Smooth muscle cell (in vitro differentiated cells): ENCODE measurements around the gene RRM2. TPM values are rescaled to one million over a fixed set of nuclear protein-coding genes. Genes with fewer than 3 reads are reported as not detected.

Experiments
- DNase-seq: peaks from one replicate; lab custom pipeline; 2025; ENCODE audit not compliant: unreplicated experiment; lab: John Stamatoyannopoulos, UW
- H2AFZ ChIP-seq: fragments of 200-600 bp; sonication (generic); 2 replicates; pipeline ENCODE4 v1.6.0; 2016; ENCODE audit warnings: antibody characterized with exemption, low read depth, mild to moderate bottlenecking
- H3F3A ChIP-seq: fragments of 200-600 bp; sonication (generic); 2 replicates; pipeline ENCODE4 v1.6.0; 2017; ENCODE audit warnings: antibody characterized with exemption, low read depth
- H3K27ac ChIP-seq: fragments of 200-600 bp; sonication (generic); 2 replicates; pipeline ENCODE4 v1.5.1; 2016; ENCODE audit warnings: low read depth, mild to moderate bottlenecking
- H3K27me3 ChIP-seq: fragments of 200-600 bp; sonication (generic); 2 replicates; pipeline ENCODE4 v1.6.1; 2016; ENCODE audit warnings: low read depth, mild to moderate bottlenecking
- H3K36me3 ChIP-seq: fragments of 200-600 bp; sonication (generic); 2 replicates; pipeline ENCODE4 v1.5.1; 2016; ENCODE audit warnings: low read depth
- H3K4me1 ChIP-seq: fragments of 200-600 bp; sonication (generic); 2 replicates; pipeline ENCODE4 v1.5.1; 2016; ENCODE audit warnings: low read depth
- H3K4me2 ChIP-seq: fragments of 200-600 bp; sonication (generic); 2 replicates; pipeline ENCODE4 v1.6.0; 2016; ENCODE audit warnings: mild to moderate bottlenecking
- H3K4me3 ChIP-seq: fragments of 200-600 bp; sonication (generic); 2 replicates; pipeline ENCODE4 v1.5.1; 2016; ENCODE audit warnings: mild to moderate bottlenecking
- H3K79me2 ChIP-seq: fragments of 200-600 bp; sonication (generic); 2 replicates; pipeline ENCODE4 v1.6.0; 2016; ENCODE audit warnings: low read depth, mild to moderate bottlenecking
- H3K9ac ChIP-seq: fragments of 200-600 bp; sonication (generic); 2 replicates; pipeline ENCODE4 v1.6.0; 2016; ENCODE audit warnings: low read depth
- H3K9me3 ChIP-seq: fragments of 200-600 bp; sonication (generic); replicated peaks from 2 replicates; pipeline ENCODE4 v1.5.1; 2016; ENCODE audit warnings: low read depth
- H4K20me1 ChIP-seq: fragments of 200-600 bp; sonication (generic); 2 replicates; pipeline ENCODE4 v1.6.0; 2016; ENCODE audit warnings: low read depth
- WGBS: methylation state at CpG from one replicate; pipeline ENCODE4 v1.1.7; 2016; ENCODE audit warnings: low lambda C conversion rate; 5-methylcytosine and 5-hydroxymethylcytosine counted together
- polyA plus RNA-seq: library from polyadenylated mRNA; unstranded; fragments of >200 nt; fragmentation: Nextera tagmentation; extraction: Ambion mirVana; gene quantifications from 2 replicates; pipeline ENCODE4 v1.2.1, GENCODE V29; 2016
- total RNA-seq: library from RNA; depleted of rRNA; stranded (reverse); fragments of >200 nt; gene quantifications from 2 replicates; pipeline ENCODE4 v1.2.3, GENCODE V29; 2014
- TF ChIP-seq, protein P1 (sequence below): fragments of 200-600 bp; sonication (generic); IDR thresholded peaks from 2 replicates; pipeline ENCODE4 v1.5.1; 2017; ENCODE audit warnings: borderline replicate concordance, mild to moderate bottlenecking, antibody characterized with exemption; ENCODE audit not compliant: insufficient read depth, poor library complexity, severe bottlenecking

RRM2 gene
- total and polyA plus RNA-seq, 2 experiments from 2014 or later = 22.7 to 102 TPM

DNA sequence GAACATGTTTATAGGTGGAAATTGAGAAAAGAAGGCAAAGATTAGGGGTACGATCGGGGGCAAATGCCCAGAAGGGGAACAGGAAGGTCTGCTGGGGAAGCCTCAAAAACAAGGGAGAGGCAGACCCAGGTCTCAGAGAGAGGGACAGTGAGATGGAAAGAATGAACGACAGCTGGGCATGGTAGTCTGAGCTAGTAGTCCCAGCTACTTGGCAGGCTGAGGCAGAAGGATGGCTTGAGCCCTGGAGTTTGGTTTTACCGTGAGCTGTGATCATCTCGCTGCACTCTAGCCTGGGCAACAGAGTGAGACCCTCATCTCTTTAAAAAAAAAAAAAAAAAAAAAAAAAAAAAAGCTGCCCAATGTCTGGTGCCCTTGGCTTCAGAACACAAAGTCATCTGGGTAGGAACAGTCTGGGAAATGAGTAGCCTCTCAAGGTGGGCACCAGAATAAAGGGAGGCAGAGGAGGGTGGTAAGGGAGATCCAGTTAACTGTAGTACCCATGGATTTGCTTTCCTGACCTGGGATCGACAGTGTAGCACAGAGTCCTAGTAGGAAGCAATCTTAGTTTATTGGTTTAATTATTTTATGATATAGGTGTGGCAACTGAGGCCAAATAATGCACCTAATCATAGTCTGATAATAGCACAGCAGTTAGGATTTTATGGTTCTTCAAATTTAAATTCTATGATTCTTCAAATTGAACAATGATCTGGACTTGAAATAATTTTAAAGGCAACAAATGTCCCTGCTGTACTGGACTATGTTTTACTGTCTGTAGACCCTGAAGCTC lies 3.5 kb downstream of the RRM2 start:
- Histone ChIP-seq H3K79me2 (peaks cover 5% of the 10 kb centered on the region), H3K27ac (no peak overlapping the region)
- WGBS = 96% methylated on average over 6 of the region's 6 CpGs

DNA sequence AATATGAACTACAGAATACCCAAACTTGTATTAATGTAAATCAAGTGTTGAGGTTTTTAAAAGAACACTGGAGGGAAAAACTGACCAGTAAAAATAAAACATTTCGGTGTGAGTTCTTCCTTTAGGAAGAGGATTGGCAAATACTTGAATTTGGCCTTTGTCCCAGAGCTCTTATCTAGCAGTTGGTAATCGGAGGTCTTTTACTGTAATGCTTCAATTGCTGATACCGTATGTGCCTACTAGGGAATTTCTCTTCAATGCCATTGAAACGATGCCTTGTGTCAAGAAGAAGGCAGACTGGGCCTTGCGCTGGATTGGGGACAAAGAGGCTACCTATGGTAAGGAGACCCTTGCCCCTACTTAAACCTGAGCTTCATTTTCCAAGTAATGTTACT lies 4.1 kb downstream of the RRM2 start:
- no peak overlapping the region for H3K27ac ChIP-seq
- H3K4me2 ChIP-seq = no peak overlapping the region
- no peaks in the 10 kb centered on the region for H3F3A ChIP-seq
- H3K79me2 ChIP-seq = peaks cover 5% of the 10 kb centered on the region
- H3K36me3 ChIP-seq = no peaks in the 10 kb centered on the region
- DNase-seq = no peak
- 62% methylated on average over 5 of the region's 5 CpGs for WGBS
- no peaks in the 10 kb centered on the region for H3K9me3 ChIP-seq
- no peak overlapping the region for H3K9ac ChIP-seq
- H3K27me3 ChIP-seq = no peaks in the 10 kb centered on the region
- peaks cover 11% of the 10 kb centered on the region for H3K4me1 ChIP-seq
- TF ChIP-seq, protein P1, sequence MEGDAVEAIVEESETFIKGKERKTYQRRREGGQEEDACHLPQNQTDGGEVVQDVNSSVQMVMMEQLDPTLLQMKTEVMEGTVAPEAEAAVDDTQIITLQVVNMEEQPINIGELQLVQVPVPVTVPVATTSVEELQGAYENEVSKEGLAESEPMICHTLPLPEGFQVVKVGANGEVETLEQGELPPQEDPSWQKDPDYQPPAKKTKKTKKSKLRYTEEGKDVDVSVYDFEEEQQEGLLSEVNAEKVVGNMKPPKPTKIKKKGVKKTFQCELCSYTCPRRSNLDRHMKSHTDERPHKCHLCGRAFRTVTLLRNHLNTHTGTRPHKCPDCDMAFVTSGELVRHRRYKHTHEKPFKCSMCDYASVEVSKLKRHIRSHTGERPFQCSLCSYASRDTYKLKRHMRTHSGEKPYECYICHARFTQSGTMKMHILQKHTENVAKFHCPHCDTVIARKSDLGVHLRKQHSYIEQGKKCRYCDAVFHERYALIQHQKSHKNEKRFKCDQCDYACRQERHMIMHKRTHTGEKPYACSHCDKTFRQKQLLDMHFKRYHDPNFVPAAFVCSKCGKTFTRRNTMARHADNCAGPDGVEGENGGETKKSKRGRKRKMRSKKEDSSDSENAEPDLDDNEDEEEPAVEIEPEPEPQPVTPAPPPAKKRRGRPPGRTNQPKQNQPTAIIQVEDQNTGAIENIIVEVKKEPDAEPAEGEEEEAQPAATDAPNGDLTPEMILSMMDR = no peak
- no peaks in the 10 kb centered on the region for H4K20me1 ChIP-seq
- H2AFZ ChIP-seq = no peak overlapping the region
- H3K4me3 ChIP-seq = no peak overlapping the region

More for the DNA sequence above, 3.5 kb downstream of the RRM2 start:
- Histone ChIP-seq H3K27me3 (no peaks in the 10 kb centered on the region), H4K20me1 (no peaks in the 10 kb centered on the region), H3K4me2 (no peak overlapping the region), H3K9me3 (no peaks in the 10 kb centered on the region), H2AFZ (no peak overlapping the region), H3F3A (peaks cover 2% of the 10 kb centered on the region), H3K4me3 (no peak overlapping the region), H3K36me3 (no peaks in the 10 kb centered on the region), H3K4me1 (peaks cover 16% of the 10 kb centered on the region), H3K9ac (no peak overlapping the region)
- DNase-seq = no peak
- TF ChIP-seq, protein P1 = no peak

DNA sequence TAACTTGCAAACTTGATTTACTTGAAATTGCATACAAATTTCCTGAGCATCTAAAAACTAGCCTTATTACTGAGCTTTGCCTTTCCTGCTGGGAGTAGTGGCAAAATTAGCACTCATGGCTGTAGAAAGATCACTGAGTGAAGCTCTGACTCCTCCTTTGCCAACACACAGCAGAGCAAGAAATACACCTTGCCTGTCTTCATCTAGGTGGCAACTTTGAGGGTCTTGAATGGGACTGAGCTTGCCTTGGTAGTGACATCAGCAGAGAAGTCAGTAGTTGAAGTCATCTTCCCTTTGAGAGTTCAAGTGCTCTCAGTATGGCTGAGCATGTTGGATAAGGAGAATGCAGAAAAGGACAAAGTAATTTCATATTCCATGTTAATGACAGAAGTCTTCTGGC lies 5.9 kb downstream of the RRM2 start:
- Histone ChIP-seq H2AFZ (no peak overlapping the region), H3K27me3 (no peaks in the 10 kb centered on the region), H3K36me3 (no peaks in the 10 kb centered on the region), H3K4me1 (peaks cover 11% of the 10 kb centered on the region), H4K20me1 (no peaks in the 10 kb centered on the region), H3K9me3 (no peaks in the 10 kb centered on the region), H3K79me2 (peaks cover under 1% of the 10 kb centered on the region), H3K9ac (no peak overlapping the region), H3K27ac (no peak overlapping the region), H3F3A (no peaks in the 10 kb centered on the region), H3K4me2 (no peak overlapping the region), H3K4me3 (no peak overlapping the region)
- no peak for DNase-seq
- TF ChIP-seq, protein P1 = no peak

DNA sequence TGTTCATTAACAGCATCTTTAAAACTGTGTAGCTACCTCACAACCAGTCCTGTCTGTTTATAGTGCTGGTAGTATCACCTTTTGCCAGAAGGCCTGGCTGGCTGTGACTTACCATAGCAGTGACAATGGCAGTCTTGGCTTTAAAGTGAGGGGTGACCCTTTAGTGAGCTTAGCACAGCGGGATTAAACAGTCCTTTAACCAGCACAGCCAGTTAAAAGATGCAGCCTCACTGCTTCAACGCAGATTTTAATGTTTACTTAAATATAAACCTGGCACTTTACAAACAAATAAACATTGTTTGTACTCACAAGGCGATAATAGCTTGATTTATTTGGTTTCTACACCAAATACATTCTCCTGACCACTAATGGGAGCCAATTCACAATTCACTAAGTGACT lies 7.0 kb downstream of the RRM2 start:
- Histone ChIP-seq H3K9me3 (no peaks in the 10 kb centered on the region), H3K4me2 (no peak overlapping the region), H3K36me3 (no peaks in the 10 kb centered on the region), H2AFZ (no peak overlapping the region), H3K4me3 (no peak overlapping the region), H3K79me2 (no peaks in the 10 kb centered on the region), H3K27me3 (no peaks in the 10 kb centered on the region), H4K20me1 (no peaks in the 10 kb centered on the region), H3K27ac (no peak overlapping the region), H3F3A (no peaks in the 10 kb centered on the region), H3K4me1 (peaks cover 7% of the 10 kb centered on the region), H3K9ac (no peak overlapping the region)
- WGBS = 83% methylated on average over 3 of the region's 3 CpGs
- DNase-seq = no peak
- TF ChIP-seq, protein P1 = no peak
